Karpas-422 (cell line): ENCODE data around the gene ICA1L. TPM values are rescaled to one million over a fixed set of nuclear protein-coding genes. Genes with fewer than 3 reads are reported as not detected.
"Not testable (repeated sequence)": the region's sequence is repeated elsewhere in the genome, so short reads cannot be mapped to it uniquely, and the experiment has no call there.

Source experiments
- DNase-seq: peaks from one replicate; pipeline ENCODE4 v3.0.0-alpha.2; 2015
- H2AFZ ChIP-seq: fragments of 200-600 bp; sonication (generic); 2 replicates; pipeline ENCODE4 v1.6.1; 2014; ENCODE audit warnings: antibody characterized with exemption, low read length, mixed read lengths
- H3K27ac ChIP-seq: fragments of 200-600 bp; sonication (generic); 2 replicates; pipeline ENCODE4 v1.5.1; 2014; ENCODE audit warnings: mild to moderate bottlenecking, low read length, moderate library complexity
- H3K27me3 ChIP-seq: fragments of 200-600 bp; sonication (generic); 2 replicates; pipeline ENCODE4 v1.6.1; 2014; ENCODE audit warnings: low read length, mixed read lengths
- H3K36me3 ChIP-seq: fragments of 200-600 bp; sonication (generic); 2 replicates; pipeline ENCODE4 v1.6.1; 2014; ENCODE audit warnings: low read length, mixed read lengths; ENCODE audit not compliant: insufficient read depth
- H3K4me1 ChIP-seq: fragments of 200-600 bp; sonication (generic); 2 replicates; pipeline ENCODE4 v1.6.1; 2014; ENCODE audit warnings: mild to moderate bottlenecking, low read length, mixed read lengths
- H3K4me2 ChIP-seq: fragments of 200-600 bp; sonication (generic); 2 replicates; pipeline ENCODE4 v1.6.1; 2014; ENCODE audit warnings: low read length, low read depth, mild to moderate bottlenecking; ENCODE audit not compliant: poor library complexity, severe bottlenecking
- H3K4me3 ChIP-seq: fragments of 200-600 bp; sonication (generic); 2 replicates; pipeline ENCODE4 v1.5.1; 2014; ENCODE audit warnings: mild to moderate bottlenecking, antibody characterized with exemption, low read length, mixed read lengths
- H3K79me2 ChIP-seq: fragments of 200-600 bp; sonication (generic); 2 replicates; pipeline ENCODE4 v1.6.1; 2014; ENCODE audit warnings: mild to moderate bottlenecking, low read length, mixed read lengths
- H3K9ac ChIP-seq: fragments of 200-600 bp; sonication (generic); 2 replicates; pipeline ENCODE4 v1.6.0; 2014; ENCODE audit warnings: low read length
- H3K9me2 ChIP-seq: fragments of 200-600 bp; sonication (generic), shearing (Covaris generic); replicated peaks from 2 replicates; pipeline ENCODE4 v1.6.0; 2014; ENCODE audit warnings: mild to moderate bottlenecking, low read length, moderate library complexity; ENCODE audit not compliant: insufficient read depth
- H3K9me3 ChIP-seq: fragments of 300-700, 200-600 bp; sonication (generic); 2 replicates; pipeline ENCODE4 v1.6.1; 2014; ENCODE audit warnings: low read length, mixed read lengths
- H4K20me1 ChIP-seq: fragments of 200-600 bp; sonication (generic); 2 replicates; pipeline ENCODE4 v1.6.1; 2014; ENCODE audit warnings: mild to moderate bottlenecking, antibody characterized with exemption, low read length, low read depth; ENCODE audit not compliant: insufficient read depth
- total RNA-seq: library from RNA; depleted of rRNA; stranded (reverse); fragments of >200 nt; shearing (Covaris generic); gene quantifications from 2 replicates; pipeline ENCODE4 v1.2.3, GENCODE V29; 2014; ENCODE audit warnings: low replicate concordance

Gene ICA1L
- total RNA-seq, 1 experiment from 2014 or later, result 13.2 TPM

- no peaks in the 10 kb centered on the region for H3K27me3 ChIP-seq
These were observed 55.8 kb downstream of the ICA1L start for GRCh38 chr2:202815548-202816360.

GRCh38 chr2:202814226-202814625, 57.3 kb downstream of the ICA1L start:
- H3K4me3 ChIP-seq, result no peak overlapping the region
- no peaks in the 10 kb centered on the region for H3K9me3 ChIP-seq
- DNase-seq, result no peak
- no peak overlapping the region for H3K9ac ChIP-seq
- no peaks in the 10 kb centered on the region for H3K9me2 ChIP-seq
- no peaks in the 10 kb centered on the region for H4K20me1 ChIP-seq
- H2AFZ ChIP-seq, result no peak overlapping the region
- no peaks in the 10 kb centered on the region for H3K4me1 ChIP-seq
- no peak overlapping the region for H3K4me2 ChIP-seq
- H3K27ac ChIP-seq, result no peak overlapping the region
- no peaks in the 10 kb centered on the region for H3K27me3 ChIP-seq
- no peaks in the 10 kb centered on the region for H3K36me3 ChIP-seq
- no peaks in the 10 kb centered on the region for H3K79me2 ChIP-seq

More at GRCh38 chr2:202815548-202816360, 55.8 kb downstream of the ICA1L start:
- H3K9me2 ChIP-seq, result no peaks in the 10 kb centered on the region
- H3K4me1 ChIP-seq, result no peaks in the 10 kb centered on the region
- no peak for DNase-seq
- no peaks in the 10 kb centered on the region for H3K9me3 ChIP-seq
- no peaks in the 10 kb centered on the region for H3K79me2 ChIP-seq
- no peaks in the 10 kb centered on the region for H4K20me1 ChIP-seq
- H3K36me3 ChIP-seq, result no peaks in the 10 kb centered on the region
- H3K27ac ChIP-seq, result no peak overlapping the region
- no peak overlapping the region for H3K4me3 ChIP-seq
- no peak overlapping the region for H3K9ac ChIP-seq
- no peak overlapping the region for H3K4me2 ChIP-seq
- H2AFZ ChIP-seq, result no peak overlapping the region

- no peaks in the 10 kb centered on the region for H3K27me3 ChIP-seq
- no peaks in the 10 kb centered on the region for H3K36me3 ChIP-seq
- DNase-seq, result no peak
- H2AFZ ChIP-seq, result no peak overlapping the region
- H3K79me2 ChIP-seq, result no peaks in the 10 kb centered on the region
- H3K27ac ChIP-seq, result no peak overlapping the region
- no peaks in the 10 kb centered on the region for H3K4me1 ChIP-seq
- H3K4me3 ChIP-seq, result no peak overlapping the region
- no peaks in the 10 kb centered on the region for H4K20me1 ChIP-seq
- no peak overlapping the region for H3K9ac ChIP-seq
- H3K4me2 ChIP-seq, result no peak overlapping the region
- H3K9me3 ChIP-seq, result no peaks in the 10 kb centered on the region
- H3K9me2 ChIP-seq, result no peaks in the 10 kb centered on the region
These were observed 58.2 kb downstream of the ICA1L start for GRCh38 chr2:202813387-202813786.

- H4K20me1 ChIP-seq, result no peaks in the 10 kb centered on the region
- no peak overlapping the region for H3K4me3 ChIP-seq
- H3K36me3 ChIP-seq, result no peaks in the 10 kb centered on the region
- H2AFZ ChIP-seq, result no peak overlapping the region
- no peak overlapping the region for H3K27ac ChIP-seq
- no peak for DNase-seq
- H3K79me2 ChIP-seq, result no peaks in the 10 kb centered on the region
- no peaks in the 10 kb centered on the region for H3K27me3 ChIP-seq
- H3K9ac ChIP-seq, result no peak overlapping the region
- H3K9me2 ChIP-seq, result no peaks in the 10 kb centered on the region
- H3K9me3 ChIP-seq, result no peaks in the 10 kb centered on the region
- no peaks in the 10 kb centered on the region for H3K4me1 ChIP-seq
- H3K4me2 ChIP-seq, result no peak overlapping the region
These were observed 62.8 kb downstream of the ICA1L start for GRCh38 chr2:202808754-202809153.

- H4K20me1 ChIP-seq, H3K9me2 ChIP-seq, H3K9ac ChIP-seq, DNase-seq, H3K27ac ChIP-seq, H3K4me3 ChIP-seq, H2AFZ ChIP-seq, H3K9me3 ChIP-seq, H3K79me2 ChIP-seq, H3K4me2 ChIP-seq, H3K36me3 ChIP-seq, H3K4me1 ChIP-seq, H3K27me3 ChIP-seq: not testable (repeated sequence)
These were observed 64.0 kb downstream of the ICA1L start for GRCh38 chr2:202807431-202808138.

- not testable (repeated sequence) for H3K27me3 ChIP-seq, H3K79me2 ChIP-seq, H3K4me1 ChIP-seq, H3K27ac ChIP-seq, H2AFZ ChIP-seq, H3K4me3 ChIP-seq, H4K20me1 ChIP-seq, H3K9me2 ChIP-seq, DNase-seq, H3K4me2 ChIP-seq, H3K9ac ChIP-seq, H3K9me3 ChIP-seq, H3K36me3 ChIP-seq
These were observed 65.7 kb downstream of the ICA1L start for GRCh38 chr2:202805911-202806310.

- Histone ChIP-seq H4K20me1 (no peaks in the 10 kb centered on the region), H3K27me3 (no peaks in the 10 kb centered on the region), H3K4me2 (no peak overlapping the region), H3K4me3 (no peak overlapping the region), H3K79me2 (no peaks in the 10 kb centered on the region), H3K27ac (no peak overlapping the region), H2AFZ (no peak overlapping the region), H3K4me1 (no peaks in the 10 kb centered on the region), H3K9me3 (peaks cover 4% of the 10 kb centered on the region; the same call in 1 of the 2 replicates), H3K9me2 (no peaks in the 10 kb centered on the region), H3K36me3 (peaks cover 10% of the 10 kb centered on the region), H3K9ac (no peak overlapping the region)
- no peak for DNase-seq
These were observed 73.6 kb downstream of the ICA1L start for GRCh38 chr2:202797944-202798343.

- Histone ChIP-seq H3K27me3 (no peaks in the 10 kb centered on the region), H3K36me3 (0 out of 2 replicates have a peak, but pooled peaks cover 2% of the 10 kb centered on the region), H3K4me2 (no peak overlapping the region), H3K4me3 (no peak overlapping the region), H3K9me3 (no peaks in the 10 kb centered on the region), H3K27ac (no peak overlapping the region), H3K4me1 (no peaks in the 10 kb centered on the region), H3K9ac (no peak overlapping the region), H3K9me2 (no peaks in the 10 kb centered on the region), H3K79me2 (no peaks in the 10 kb centered on the region), H4K20me1 (no peaks in the 10 kb centered on the region), H2AFZ (no peak overlapping the region)
- no peak for DNase-seq
These were observed 80.9 kb downstream of the ICA1L start for GRCh38 chr2:202790676-202791075.
